GM12864 (cell line): Measurements from ENCODE around the gene MRPL19.

Experiments used
- DNase-seq: peaks from one replicate; pipeline ENCODE4 v3.0.0-alpha.2; 2011; ENCODE audit warnings: low read depth
- H3K4me3 ChIP-seq: 2 replicates; pipeline ENCODE4 v1.5.1; 2011; ENCODE audit warnings: mild to moderate bottlenecking, low read depth, low read length, control low read depth
- CTCF ChIP-seq: IDR thresholded peaks from 2 replicates; pipeline ENCODE4 v1.5.1; 2011; ENCODE audit warnings: low read depth, mild to moderate bottlenecking, moderate library complexity, low read length, control low read depth, inconsistent platforms; ENCODE audit errors: missing control alignments

Gene MRPL19

GRCh38 chr2:75614162-75614651, 32.4 kb upstream of the MRPL19 start:
- H3K4me3 ChIP-seq = no peak overlapping the region
- DNase-seq = no peak
- TF ChIP-seq CTCF = no peak

- no peak overlapping the region for H3K4me3 ChIP-seq
- TF ChIP-seq CTCF = no peak
- no peak for DNase-seq
Observed at GRCh38 chr2:75616406-75616805, 30.2 kb upstream of the MRPL19 start.

- no peak for TF ChIP-seq CTCF
- H3K4me3 ChIP-seq = no peak overlapping the region
- no peak for DNase-seq
Observed at GRCh38 chr2:75616933-75617332, 29.6 kb upstream of the MRPL19 start.

GRCh38 chr2:75619956-75620740, 26.4 kb upstream of the MRPL19 start:
- TF ChIP-seq CTCF = no peak

GRCh38 chr2:75621228-75621627, 25.4 kb upstream of the MRPL19 start:
- no peak for TF ChIP-seq CTCF
- H3K4me3 ChIP-seq = no peak overlapping the region
- DNase-seq = no peak

More at GRCh38 chr2:75619956-75620740, 26.4 kb upstream of the MRPL19 start:
- no peak overlapping the region for H3K4me3 ChIP-seq
- no peak for DNase-seq

GRCh38 chr2:75622500-75622899, 24.1 kb upstream of the MRPL19 start:
- no peak overlapping the region for H3K4me3 ChIP-seq
- no peak for TF ChIP-seq CTCF
- no peak for DNase-seq

- no peak for DNase-seq
- no peak overlapping the region for H3K4me3 ChIP-seq
- no peak for TF ChIP-seq CTCF
Observed at GRCh38 chr2:75622929-75623328, 23.7 kb upstream of the MRPL19 start.
